GM18873 (cell line): ENCODE data around the gene FRMD5.

Experiments
- ATAC-seq: cut with Tn5 transposase; IDR thresholded peaks from one replicate; pipeline ENCODE4 v1.9.1; 2021; ENCODE audit warnings: mild to moderate bottlenecking, moderate library complexity, moderate number of reproducible peaks; ENCODE audit not compliant: unreplicated experiment, low FRiP score

The FRMD5 gene

DNA sequence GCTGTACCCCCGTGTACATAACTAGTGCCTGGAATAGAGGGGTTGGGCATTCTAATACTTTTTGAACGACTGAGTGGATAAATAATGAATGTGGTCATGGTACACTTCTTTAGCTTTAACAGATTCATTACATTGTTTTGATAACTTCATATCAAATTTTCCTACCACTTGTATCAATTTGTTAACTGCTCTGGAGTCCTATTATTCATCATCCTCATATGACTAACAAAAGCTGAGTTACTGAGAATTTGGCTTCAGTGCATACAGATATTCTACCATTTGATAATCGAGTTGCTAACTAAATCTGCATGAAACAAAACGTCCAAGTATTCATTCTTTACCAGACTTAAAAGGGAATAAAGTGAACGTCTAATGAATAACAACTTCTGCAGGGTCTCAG is 31.7 kb downstream of the FRMD5 start:
- ATAC-seq, result no peak

DNA sequence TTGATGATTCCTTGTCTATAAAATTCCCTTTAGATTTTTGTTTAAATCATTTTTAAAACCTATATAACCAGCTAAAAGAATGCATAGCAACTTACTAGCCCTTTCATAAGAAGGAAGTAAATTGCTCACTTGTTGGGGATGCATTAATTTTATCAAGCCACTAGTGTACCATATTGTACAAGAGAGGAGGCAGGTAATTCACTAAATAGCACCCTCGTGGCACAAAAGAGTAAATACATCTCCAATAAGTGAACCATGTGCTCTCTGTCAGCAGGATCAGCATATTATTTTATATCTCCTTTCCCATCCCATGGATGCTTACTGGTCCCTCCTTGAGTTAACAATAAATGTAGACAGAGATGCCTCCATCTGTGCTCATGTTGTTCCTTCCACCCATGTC is 34.3 kb downstream of the FRMD5 start:
- no peak for ATAC-seq

- ATAC-seq, result no peak
Measured at GRCh38 chr15:44159492-44159891, 35.6 kb downstream of the FRMD5 start.

- no peak for ATAC-seq
Measured at GRCh38 chr15:44158111-44158510, 37.0 kb downstream of the FRMD5 start.

- no peak for ATAC-seq
Measured at GRCh38 chr15:44157679-44158078, 37.4 kb downstream of the FRMD5 start.

DNA sequence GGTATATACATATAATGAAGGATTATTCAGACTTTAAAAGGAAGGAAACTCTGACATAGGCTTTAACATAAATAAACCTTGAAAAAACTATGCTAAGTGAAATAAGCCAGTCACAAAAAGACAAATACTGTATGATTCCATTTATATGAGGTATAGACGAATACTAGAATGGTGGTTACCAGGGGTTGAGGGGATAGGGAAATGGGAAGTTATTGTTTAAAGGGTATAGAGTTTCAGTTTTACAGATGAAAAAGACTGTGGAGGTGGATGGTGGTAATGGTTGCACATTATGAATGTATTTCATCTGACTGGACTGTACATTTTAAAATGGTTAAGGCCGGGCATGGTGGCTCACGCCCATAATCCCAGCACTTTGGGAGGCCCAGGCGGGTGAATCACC is 41.7 kb downstream of the FRMD5 start:
- no peak for ATAC-seq

- no peak for ATAC-seq
Measured at GRCh38 chr15:44149224-44149623, 45.8 kb downstream of the FRMD5 start.

DNA sequence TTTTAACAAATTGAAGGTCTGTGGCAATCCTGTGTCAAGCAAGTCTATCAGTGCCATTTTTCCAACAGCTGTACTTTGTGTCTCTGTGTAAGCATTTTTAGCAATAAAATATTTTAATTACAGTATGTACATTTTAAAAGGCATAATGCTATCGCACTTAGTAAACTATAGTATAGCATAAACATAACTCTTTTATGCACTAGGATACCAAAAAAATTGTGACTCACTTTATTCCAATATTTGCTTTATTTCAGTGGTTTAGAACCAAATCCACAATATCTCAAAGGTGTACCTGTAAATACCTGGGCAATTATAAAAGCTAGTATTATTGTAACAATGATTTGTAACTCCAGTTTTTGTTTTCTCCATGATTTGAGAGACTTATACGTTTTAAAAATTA is 46.5 kb downstream of the FRMD5 start:
- no peak for ATAC-seq

GRCh38 chr15:44147636-44148035 is 47.4 kb downstream of the FRMD5 start:
- no peak for ATAC-seq

GRCh38 chr15:44145495-44145894 is 49.6 kb downstream of the FRMD5 start:
- no peak for ATAC-seq

GRCh38 chr15:44144992-44145391 is 50.1 kb downstream of the FRMD5 start:
- ATAC-seq, result no peak

- ATAC-seq, result no peak
Measured at GRCh38 chr15:44144184-44144583, 50.9 kb downstream of the FRMD5 start.

GRCh38 chr15:44137750-44138149 is 57.3 kb downstream of the FRMD5 start:
- ATAC-seq, result no peak

DNA sequence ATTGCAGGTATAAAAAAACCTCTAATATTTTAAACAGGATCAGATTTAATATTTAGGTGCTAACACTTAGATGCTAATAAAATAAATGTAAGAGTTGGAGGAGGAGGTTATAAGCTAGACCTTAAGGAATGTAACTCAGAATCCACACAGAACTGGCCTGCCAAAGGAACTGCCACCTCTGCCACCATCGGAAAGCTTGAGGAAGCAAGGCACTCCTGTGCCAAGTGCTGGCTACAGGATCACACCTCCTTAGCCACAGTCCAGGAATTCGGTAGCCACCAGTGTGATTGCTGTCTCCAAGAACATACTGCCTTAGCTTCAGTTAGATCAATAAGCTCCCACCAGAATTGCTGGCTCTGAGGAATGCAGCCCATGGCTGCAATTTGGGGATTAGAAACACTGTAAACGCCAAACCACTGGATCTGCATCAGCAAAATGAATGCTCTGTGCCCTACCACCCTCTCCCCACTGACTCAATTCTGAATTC is 58.0 kb downstream of the FRMD5 start:
- ATAC-seq, result no peak

GRCh38 chr15:44132057-44132456 is 63.0 kb downstream of the FRMD5 start:
- no peak for ATAC-seq

GRCh38 chr15:44130778-44131177 is 64.3 kb downstream of the FRMD5 start:
- ATAC-seq, result no peak

DNA sequence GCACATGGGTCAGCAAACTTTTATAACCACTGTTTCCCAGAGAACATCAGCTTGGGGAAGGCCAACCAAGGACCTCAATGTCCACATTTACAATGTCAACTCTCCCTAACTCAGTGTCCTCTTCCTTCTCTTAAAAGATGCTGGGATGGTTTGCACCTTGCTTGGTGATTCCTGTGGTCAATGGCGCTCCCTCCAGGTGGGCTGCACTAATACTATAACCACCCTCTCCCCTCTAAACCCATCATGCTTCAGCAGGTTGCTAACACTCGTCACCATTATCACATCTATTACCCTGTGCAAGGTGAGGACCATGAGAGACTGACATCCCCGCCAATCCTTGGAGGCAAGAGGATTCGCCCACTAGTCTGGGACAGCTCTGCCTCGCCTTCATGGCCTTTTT is 65.2 kb downstream of the FRMD5 start:
- ATAC-seq, result no peak

DNA sequence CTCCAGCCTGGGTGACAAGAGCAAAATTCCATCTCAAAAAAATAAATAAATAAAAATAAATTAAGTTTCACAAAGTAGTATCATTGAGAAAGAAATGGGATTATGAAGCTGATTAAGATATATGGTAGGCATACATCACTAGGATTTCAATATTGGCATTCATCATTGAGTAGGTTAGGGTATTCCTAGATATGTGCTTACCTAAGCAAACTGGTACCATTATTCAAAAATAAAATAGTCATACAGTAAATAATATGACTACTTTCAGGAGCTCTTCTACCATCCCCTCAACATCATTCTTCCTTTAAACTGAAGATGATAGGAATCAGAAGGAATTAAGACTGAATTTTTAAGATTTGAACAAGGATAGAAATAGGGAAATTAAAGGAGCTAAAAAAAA is 66.6 kb downstream of the FRMD5 start:
- no peak for ATAC-seq

GRCh38 chr15:44125879-44126278 is 69.2 kb downstream of the FRMD5 start:
- ATAC-seq, result no peak

DNA sequence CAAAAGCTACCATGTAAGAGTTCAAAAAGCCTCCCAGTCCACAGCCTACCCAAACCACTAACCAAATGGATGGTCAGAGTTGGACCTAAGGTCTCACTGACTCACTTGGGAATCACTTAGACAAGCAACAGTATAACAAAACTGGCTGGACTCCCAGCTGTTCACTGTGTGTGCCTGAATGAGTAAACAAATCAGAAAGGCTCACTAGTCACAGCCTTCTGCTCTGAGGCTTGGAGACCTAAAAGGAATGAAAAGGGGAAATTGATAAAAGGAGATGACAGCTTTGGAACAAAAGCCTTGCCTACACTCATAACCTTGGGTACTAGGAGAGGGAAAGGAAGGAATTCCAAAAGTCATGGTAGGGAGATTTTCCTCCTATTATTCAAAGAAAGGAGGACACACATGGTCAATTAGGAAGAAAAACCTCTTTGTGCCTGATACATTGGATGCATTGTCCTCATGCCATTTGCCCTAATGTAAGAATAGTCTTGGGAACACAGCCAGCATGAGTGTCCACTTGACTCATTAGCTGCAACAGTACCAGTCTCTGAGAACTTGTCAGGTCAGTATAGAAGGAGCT is 92.3 kb downstream of the FRMD5 start:
- no peak for ATAC-seq

- ATAC-seq, result no peak
Measured at GRCh38 chr15:44101944-44102343, 93.1 kb downstream of the FRMD5 start.

DNA sequence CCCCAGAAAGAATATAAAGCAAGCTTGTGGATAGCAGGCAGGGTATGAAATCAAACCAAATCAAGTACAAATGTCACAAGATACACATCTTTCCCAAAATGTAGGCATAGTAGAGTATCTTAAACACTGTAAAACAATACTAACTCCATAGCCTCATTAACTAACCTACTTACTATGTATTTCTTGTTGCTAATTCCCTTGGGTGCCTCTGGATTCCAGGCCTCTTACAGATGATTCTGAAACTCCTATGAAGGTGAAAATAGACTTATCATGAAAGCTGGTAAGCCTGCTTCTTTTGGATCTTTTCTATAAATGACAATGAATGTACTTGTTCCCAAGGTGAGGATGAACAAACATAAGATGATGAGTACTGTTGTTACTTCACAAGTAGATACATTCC is 93.8 kb downstream of the FRMD5 start:
- no peak for ATAC-seq

DNA sequence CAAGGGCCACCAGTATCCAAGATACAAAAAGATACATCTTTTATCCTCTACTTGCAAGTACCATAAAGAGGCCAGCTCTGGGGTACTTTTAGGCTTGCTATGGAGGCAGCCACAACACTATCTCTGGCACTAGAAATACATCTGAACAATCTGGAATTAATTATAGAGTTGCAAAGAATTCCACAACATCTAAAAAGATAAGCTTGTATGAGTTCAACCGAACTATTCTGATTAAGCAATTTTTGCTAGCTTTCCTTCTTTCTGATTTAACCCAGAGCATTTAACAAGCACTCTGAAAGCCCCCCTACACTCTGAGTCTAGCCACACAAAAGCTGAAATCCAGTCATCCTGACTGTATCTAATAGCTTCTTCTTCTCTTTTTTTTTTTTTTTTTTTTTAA is 95.4 kb downstream of the FRMD5 start:
- ATAC-seq, result no peak
